Small intestine (tissue), 7 donors: ENCODE data around the gene IL20RB. TPM values are rescaled to one million over a fixed set of nuclear protein-coding genes. Genes with fewer than 3 reads are reported as not detected.
"Not testable (repeated sequence)": the region's sequence is repeated elsewhere in the genome, so short reads cannot be mapped to it uniquely, and the experiment has no call there.

Experiments used
- DNase-seq, 2 donors: peaks; one replicate each; pipeline versions ENCODE4 v3.0.0 to v3.0.0-alpha.2; 2013
- FAIRE-seq: peaks from 2 replicates; lab custom pipeline; 2012; peaks lifted over from hg19 to GRCh38; lab: Jason Lieb, UNC
- H3K27ac ChIP-seq, 3 donors: one replicate each; pipeline ENCODE4 v1.5.1; 2013; ENCODE audit warnings: low read length in 2 of 3, mild to moderate bottlenecking in 2 of 3, control low read depth in 1 of 3, inconsistent platforms in 1 of 3, low read depth in 1 of 3, moderate library complexity in 1 of 3
- H3K27me3 ChIP-seq, 3 donors: one replicate each; pipeline ENCODE4 v1.6.1; 2013; ENCODE audit warnings: low read length in 3 of 3, inconsistent platforms in 1 of 3; ENCODE audit not compliant: control insufficient read depth in 3 of 3, insufficient read depth in 3 of 3
- H3K36me3 ChIP-seq, 3 donors: one replicate each; pipeline ENCODE4 v1.6.1; 2013; ENCODE audit warnings: low read length in 3 of 3, inconsistent platforms in 1 of 3, low read depth in 1 of 3, mild to moderate bottlenecking in 1 of 3, moderate library complexity in 1 of 3; ENCODE audit not compliant: control insufficient read depth in 3 of 3, insufficient read depth in 2 of 3
- H3K4me1 ChIP-seq, 3 donors: one replicate each; pipeline ENCODE4 v1.6.1; 2013; ENCODE audit warnings: low read length in 2 of 3, inconsistent platforms in 1 of 3, low read depth in 1 of 3, mild to moderate bottlenecking in 1 of 3, moderate library complexity in 1 of 3; ENCODE audit not compliant: control insufficient read depth in 3 of 3, insufficient read depth in 2 of 3
- H3K4me3 ChIP-seq, 3 donors: one replicate each; pipeline ENCODE4 v1.5.1; 2013; ENCODE audit warnings: low read length in 3 of 3, control low read depth in 1 of 3, inconsistent platforms in 1 of 3, low read depth in 1 of 3, mild to moderate bottlenecking in 1 of 3, moderate library complexity in 1 of 3
- H3K9me3 ChIP-seq, 2 donors: one replicate each; pipeline ENCODE4 v1.6.1; 2013; ENCODE audit warnings: low read depth in 1 of 2, low read length in 1 of 2; ENCODE audit not compliant: control insufficient read depth in 2 of 2, insufficient read depth in 1 of 2
- WGBS, 3 donors: extraction: QIAGEN DNeasy Blood & Tissue Kit; methylation state at CpG; one replicate each; pipeline ENCODE4 v1.1.7; 2013; 5-methylcytosine and 5-hydroxymethylcytosine counted together
- polyA plus RNA-seq, 4 donors: library from polyadenylated mRNA; stranded (reverse) in 3 of 4; unstranded in 1 of 4; fragments of 200-250 nt in 3 of 4; fragments of 120-200 nt in 1 of 4; gene quantifications; one replicate each; pipeline versions ENCODE4 v1.2.1 to v1.2.3, GENCODE V29; 2013
- donor health status: healthy with polysubstance abuse.
- donor health status: control.
- donor health status: control.
- donor health status: Bipolar disorder and iron deficiency.
- donor health status: healthy.

The IL20RB gene
- polyA plus RNA-seq, 4 donors, result 0.58 to 0.81 (median 0.72) TPM

GRCh38 chr3:136960838-136961836 lies 3.4 kb downstream of the IL20RB start:
- WGBS, 3 donors, result 85 to 88% (median 87%) methylated on average over 4 of the region's 4 CpGs
- Histone ChIP-seq H3K36me3 (no peaks in the 10 kb centered on the region), H3K4me3 (no peak overlapping the region), H3K9me3 (no peaks in the 10 kb centered on the region), H3K4me1 (peaks cover 0 to 5% (median 0%) of the 10 kb centered on the region in 3 donors), H3K27me3 (no peaks in the 10 kb centered on the region), H3K27ac (no peak overlapping the region)
- FAIRE-seq (no peak), DNase-seq (no peak)

GRCh38 chr3:136962927-136963326 lies 5.1 kb downstream of the IL20RB start:
- no peak for DNase-seq
- 48 to 85% (median 58%) methylated on average over 1 of the region's 1 CpG for WGBS, 3 donors
- FAIRE-seq, result no peak
- no peak overlapping the region for H3K4me3 ChIP-seq
- no peaks in the 10 kb centered on the region for H3K27me3 ChIP-seq
- no peaks in the 10 kb centered on the region for H3K36me3 ChIP-seq
- no peak overlapping the region for H3K27ac ChIP-seq
- no peaks in the 10 kb centered on the region for H3K9me3 ChIP-seq
- H3K4me1 ChIP-seq, result no peaks in the 10 kb centered on the region

GRCh38 chr3:136969539-136969938 lies 11.8 kb downstream of the IL20RB start:
- 89 to 97% (median 96%) methylated on average over 6 to 7 of the region's 14 CpGs for WGBS, 3 donors
- not testable (repeated sequence) for DNase-seq, H3K27ac ChIP-seq, H3K36me3 ChIP-seq, H3K4me3 ChIP-seq, H3K27me3 ChIP-seq, H3K4me1 ChIP-seq, H3K9me3 ChIP-seq, FAIRE-seq

- no peaks in the 10 kb centered on the region for H3K4me1 ChIP-seq
- DNase-seq (no peak), FAIRE-seq (no peak)
- H3K4me3 ChIP-seq, result no peak overlapping the region
- no peak overlapping the region for H3K27ac ChIP-seq
- peaks cover 2 to 20% of the 10 kb centered on the region in 2 donors for H3K9me3 ChIP-seq
- no peaks in the 10 kb centered on the region for H3K27me3 ChIP-seq
- WGBS, 3 donors, result 93 to 96% (median 96%) methylated on average over 4 of the region's 4 CpGs
- H3K36me3 ChIP-seq, result no peaks in the 10 kb centered on the region
These were observed 15.6 kb downstream of the IL20RB start for GRCh38 chr3:136973352-136973751.

GRCh38 chr3:136974670-136975069 lies 16.9 kb downstream of the IL20RB start:
- FAIRE-seq (peak; percentile 88), DNase-seq (no peak)
- Histone ChIP-seq H3K27ac (no peak overlapping the region), H3K4me3 (no peak overlapping the region), H3K4me1 (no peaks in the 10 kb centered on the region), H3K27me3 (no peaks in the 10 kb centered on the region), H3K36me3 (no peaks in the 10 kb centered on the region), H3K9me3 (peaks cover 2 to 20% of the 10 kb centered on the region in 2 donors)
- WGBS, 3 donors, result 49 to 73% (median 70%) methylated on average over 2 of the region's 2 CpGs

- no peak overlapping the region for H3K27ac ChIP-seq
- DNase-seq (no peak), FAIRE-seq (no peak)
- H3K4me3 ChIP-seq, result no peak overlapping the region
- no peaks in the 10 kb centered on the region for H3K27me3 ChIP-seq
- H3K36me3 ChIP-seq, result no peaks in the 10 kb centered on the region
- no peaks in the 10 kb centered on the region for H3K4me1 ChIP-seq
- peaks cover 2 to 18% of the 10 kb centered on the region in 2 donors for H3K9me3 ChIP-seq
These were observed 21.4 kb downstream of the IL20RB start for GRCh38 chr3:136979204-136979603.

GRCh38 chr3:136979684-136980083 lies 21.9 kb downstream of the IL20RB start:
- Histone ChIP-seq H3K4me1 (peaks cover 0 to 3% (median 2%) of the 10 kb centered on the region in 3 donors), H3K27me3 (no peaks in the 10 kb centered on the region), H3K9me3 (peaks cover 2 to 18% of the 10 kb centered on the region in 2 donors), H3K4me3 (no peak overlapping the region), H3K27ac (no peak overlapping the region), H3K36me3 (no peaks in the 10 kb centered on the region)
- 70 to 85% (median 77%) methylated on average over 3 of the region's 3 CpGs for WGBS, 3 donors
- FAIRE-seq, result no peak
- DNase-seq, result no peak

- Histone ChIP-seq H3K27ac (peak overlapping the region in 1 of 3 donors; percentile 10), H3K4me1 (peaks cover 0 to 11% (median 5%) of the 10 kb centered on the region in 3 donors), H3K36me3 (no peaks in the 10 kb centered on the region), H3K4me3 (no peak overlapping the region), H3K27me3 (no peaks in the 10 kb centered on the region), H3K9me3 (no peaks in the 10 kb centered on the region)
- DNase-seq, result no peak
- no peak for FAIRE-seq
- WGBS, 3 donors, result 89 to 93% (median 89%) methylated on average over 5 of the region's 5 CpGs
These were observed 24.2 kb downstream of the IL20RB start for GRCh38 chr3:136982033-136982432.
